Epithelial cell of esophagus (primary cell): Measurements from ENCODE around the gene TEX48.

Source experiments
- DNase-seq: peaks from one replicate; pipeline ENCODE4 v3.0.0; 2010; ENCODE audit warnings: low read depth
- H3K4me3 ChIP-seq: 2 replicates; pipeline ENCODE4 v1.5.1; 2011; ENCODE audit warnings: mild to moderate bottlenecking, low read length, control low read depth
- CTCF ChIP-seq: IDR thresholded peaks from 2 replicates; pipeline ENCODE4 v1.5.1; 2011; ENCODE audit warnings: low read depth, mild to moderate bottlenecking, low read length, control low read depth, inconsistent platforms; ENCODE audit not compliant: insufficient read depth; ENCODE audit errors: missing control alignments

Gene TEX48

GRCh38 chr9:114722937-114723620, 41.1 kb upstream of the TEX48 start:
- no peak for DNase-seq
- no peak for TF ChIP-seq CTCF

GRCh38 chr9:114722081-114722621, 40.2 kb upstream of the TEX48 start:
- peak; percentile 35 for DNase-seq
- no peak overlapping the region for H3K4me3 ChIP-seq
- TF ChIP-seq CTCF: no peak

More at GRCh38 chr9:114722937-114723620, 41.1 kb upstream of the TEX48 start:
- no peak overlapping the region for H3K4me3 ChIP-seq

- TF ChIP-seq CTCF: peak; percentile 9
- DNase-seq: peak; percentile 96
- H3K4me3 ChIP-seq: no peak overlapping the region
Measured at GRCh38 chr9:114721491-114722079, 39.6 kb upstream of the TEX48 start.

GRCh38 chr9:114720086-114720676, 38.2 kb upstream of the TEX48 start:
- peak; percentile 50 for DNase-seq
- no peak overlapping the region for H3K4me3 ChIP-seq
- TF ChIP-seq CTCF: no peak

- H3K4me3 ChIP-seq: no peak overlapping the region
- TF ChIP-seq CTCF: no peak
- peak; percentile 67 for DNase-seq
Measured at GRCh38 chr9:114719290-114719689, 37.3 kb upstream of the TEX48 start.

GRCh38 chr9:114718801-114719221, 36.8 kb upstream of the TEX48 start:
- DNase-seq: peak; percentile 91
- H3K4me3 ChIP-seq: no peak overlapping the region

More at GRCh38 chr9:114718801-114719221, 36.8 kb upstream of the TEX48 start:
- peak; percentile 36 for TF ChIP-seq CTCF
